ENCODE data around the gene ARHGAP30. TPM values are rescaled to one million over a fixed set of nuclear protein-coding genes. Genes with fewer than 3 reads are reported as not detected.

ARHGAP30 gene
- total RNA-seq, 1 experiment from 2014 or later, result 0.55 TPM

DNA sequence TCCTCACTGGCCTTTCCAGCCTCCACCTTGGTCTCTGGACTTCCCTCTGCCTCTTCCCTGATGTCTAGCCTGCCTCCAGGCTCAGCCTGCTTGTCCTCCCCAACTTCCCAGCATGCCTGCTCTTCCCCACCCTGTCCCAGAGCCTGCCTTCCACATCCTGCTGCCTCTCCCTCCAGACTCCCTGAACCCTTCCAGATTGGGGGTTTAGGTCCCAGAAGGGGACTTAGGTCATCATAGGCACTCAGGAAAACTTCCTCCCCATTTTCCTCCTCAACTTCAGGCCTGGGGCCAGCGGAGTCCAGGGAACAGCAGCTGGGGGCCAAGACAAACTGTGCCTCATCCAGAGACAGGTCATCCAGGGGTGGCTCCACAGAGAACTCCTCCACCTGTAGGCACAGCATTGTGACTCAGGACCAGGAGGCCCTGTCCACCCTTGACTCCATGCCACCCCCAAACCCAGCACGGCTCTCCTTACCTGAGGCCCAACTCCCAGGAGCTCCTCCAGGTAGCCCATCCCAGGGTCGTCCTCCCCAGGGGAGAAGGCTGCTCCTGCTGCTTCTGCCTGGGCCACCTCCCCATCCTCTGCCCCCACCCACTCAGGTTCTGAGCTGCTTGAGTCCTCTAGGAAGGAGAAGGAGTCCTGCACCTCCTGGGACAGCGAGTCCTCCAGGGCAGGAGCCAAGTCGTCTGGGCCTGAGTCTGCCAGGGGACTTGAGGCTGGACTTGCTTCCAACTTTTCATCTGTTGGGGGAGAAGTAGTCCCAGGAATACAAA lies 20.6 kb downstream of the ARHGAP30 start:
- Histone ChIP-seq H3K9ac (ENCODE audit: low read length) (no peak overlapping the region), H3K27me3 (ENCODE audit: low read length) (no peaks in the 10 kb centered on the region), H3K4me1 (ENCODE audit: insufficient read depth, low read length) (peaks cover 12% of the 10 kb centered on the region), H3F3A (ENCODE audit: low read length, unreplicated experiment) (no peaks in the 10 kb centered on the region), H3K36me3 (ENCODE audit: low read depth, low read length) (peaks cover 4% of the 10 kb centered on the region; the same call in 1 of the 2 replicates), H3K9me3 (ENCODE audit: low read length) (peaks cover 6% of the 10 kb centered on the region; the same call in 1 of the 2 replicates), H2AFZ (ENCODE audit: low read length) (no peak overlapping the region), H3K4me2 (ENCODE audit: low read length) (no peak overlapping the region), H3K4me3 (ENCODE audit: low read length) (no peak overlapping the region), H3K27ac (ENCODE audit: low read length) (no peak overlapping the region), H3K79me2 (ENCODE audit: low read length) (peaks cover 16% of the 10 kb centered on the region), H4K20me1 (ENCODE audit: low read length) (no peaks in the 10 kb centered on the region), H3K9me2 (replicated peaks; ENCODE audit: low read length) (no peaks in the 10 kb centered on the region)
- intact Hi-C loops (cut with micrococcal nuclease), result no loop called here
- ChIA-PET CTCF (no interaction called here), POLR2A (ENCODE audit: unreplicated experiment) (no interaction called here)
- ATAC-seq, result no peak
- BruUV-seq (replicated peaks), result no TSS peak
- TF ChIP-seq EZH2 (IDR thresholded peaks at IDR 0.05; ENCODE audit: low read length, unreplicated experiment) (no peak), EZH2phosphoT487 (IDR thresholded peaks at IDR 0.05; ENCODE audit: borderline replicate concordance, low read length) (no peak)
- TF ChIP-seq, protein P1, sequence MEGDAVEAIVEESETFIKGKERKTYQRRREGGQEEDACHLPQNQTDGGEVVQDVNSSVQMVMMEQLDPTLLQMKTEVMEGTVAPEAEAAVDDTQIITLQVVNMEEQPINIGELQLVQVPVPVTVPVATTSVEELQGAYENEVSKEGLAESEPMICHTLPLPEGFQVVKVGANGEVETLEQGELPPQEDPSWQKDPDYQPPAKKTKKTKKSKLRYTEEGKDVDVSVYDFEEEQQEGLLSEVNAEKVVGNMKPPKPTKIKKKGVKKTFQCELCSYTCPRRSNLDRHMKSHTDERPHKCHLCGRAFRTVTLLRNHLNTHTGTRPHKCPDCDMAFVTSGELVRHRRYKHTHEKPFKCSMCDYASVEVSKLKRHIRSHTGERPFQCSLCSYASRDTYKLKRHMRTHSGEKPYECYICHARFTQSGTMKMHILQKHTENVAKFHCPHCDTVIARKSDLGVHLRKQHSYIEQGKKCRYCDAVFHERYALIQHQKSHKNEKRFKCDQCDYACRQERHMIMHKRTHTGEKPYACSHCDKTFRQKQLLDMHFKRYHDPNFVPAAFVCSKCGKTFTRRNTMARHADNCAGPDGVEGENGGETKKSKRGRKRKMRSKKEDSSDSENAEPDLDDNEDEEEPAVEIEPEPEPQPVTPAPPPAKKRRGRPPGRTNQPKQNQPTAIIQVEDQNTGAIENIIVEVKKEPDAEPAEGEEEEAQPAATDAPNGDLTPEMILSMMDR (conservative IDR thresholded peaks at IDR 0.05; ENCODE audit: low read depth, low read length), result no peak
- DNase-seq, result no peak

DNA sequence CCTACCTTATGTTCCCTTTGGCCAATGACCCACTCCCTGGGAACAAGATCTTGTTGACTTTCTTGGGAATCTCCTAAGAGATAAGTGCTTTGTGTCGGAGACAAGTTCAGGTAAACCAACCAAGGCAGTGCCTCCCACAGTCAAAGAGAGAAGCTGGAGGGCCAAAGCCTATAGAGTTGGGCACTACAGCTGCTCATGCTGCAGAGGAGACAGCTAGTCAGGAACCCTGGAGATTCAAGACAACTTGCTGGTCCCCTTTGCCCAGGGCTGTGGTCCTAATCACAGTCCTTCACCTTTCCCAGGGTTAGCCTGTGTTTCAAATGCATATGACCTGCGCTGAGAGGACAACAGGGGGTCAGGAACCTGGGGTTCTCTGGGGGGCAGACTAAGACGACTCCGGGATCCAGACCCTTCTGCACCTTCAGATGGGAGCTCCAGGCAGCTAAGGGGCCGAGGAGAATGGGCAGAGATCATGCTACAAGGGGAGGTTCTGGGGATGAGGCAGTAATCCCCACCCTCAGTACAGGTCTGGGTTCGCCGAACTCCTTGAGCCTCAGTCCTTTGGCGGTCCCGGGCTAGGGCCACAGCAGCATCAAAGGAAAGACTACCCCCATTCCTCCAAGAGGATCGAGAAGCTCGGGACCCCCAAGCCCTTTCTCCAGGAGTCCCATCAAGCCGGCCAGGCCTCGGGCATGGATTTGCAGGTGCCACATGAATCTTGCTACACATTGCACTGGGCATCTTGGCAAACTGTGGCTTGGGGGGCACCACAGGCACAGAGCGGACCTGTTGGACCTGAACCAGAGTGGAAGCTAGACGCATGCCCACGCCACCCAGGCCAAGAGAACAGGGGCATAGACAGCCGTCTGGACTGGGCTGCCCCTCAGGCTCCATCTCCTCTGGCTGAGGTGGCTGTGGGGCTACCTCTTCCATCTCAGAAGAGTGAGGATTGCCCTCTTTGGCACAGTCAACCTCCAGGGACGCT lies 22.0 kb downstream of the ARHGAP30 start:
- TF ChIP-seq EZH2phosphoT487 (IDR thresholded peaks at IDR 0.05; ENCODE audit: borderline replicate concordance, low read length) (no peak), EZH2 (IDR thresholded peaks at IDR 0.05; ENCODE audit: low read length, unreplicated experiment) (no peak)
- TF ChIP-seq, protein P1 (conservative IDR thresholded peaks at IDR 0.05; ENCODE audit: low read depth, low read length), result no peak
- H3K27me3 ChIP-seq (ENCODE audit: low read length), result no peaks in the 10 kb centered on the region
- H2AFZ ChIP-seq (ENCODE audit: low read length), result no peak overlapping the region
- no peak for ATAC-seq
- no peaks in the 10 kb centered on the region for H3K9me2 ChIP-seq (replicated peaks; ENCODE audit: low read length)
- no peaks in the 10 kb centered on the region for H3F3A ChIP-seq (ENCODE audit: low read length, unreplicated experiment)
- no peak overlapping the region for H3K4me2 ChIP-seq (ENCODE audit: low read length)
- intact Hi-C loops (cut with micrococcal nuclease), result no loop called here
- H3K79me2 ChIP-seq (ENCODE audit: low read length), result peaks cover 29% of the 10 kb centered on the region
- no peak for DNase-seq
- CTCF ChIA-PET, result no interaction called here
- H4K20me1 ChIP-seq (ENCODE audit: low read length), result no peaks in the 10 kb centered on the region
- POLR2A ChIA-PET (ENCODE audit: unreplicated experiment), result no interaction called here
- no peak overlapping the region for H3K4me3 ChIP-seq (ENCODE audit: low read length)
- no peak overlapping the region for H3K27ac ChIP-seq (ENCODE audit: low read length)
- peaks cover 10% of the 10 kb centered on the region for H3K36me3 ChIP-seq (ENCODE audit: low read depth, low read length)
- no peak overlapping the region for H3K9ac ChIP-seq (ENCODE audit: low read length)
- H3K9me3 ChIP-seq (ENCODE audit: low read length), result peaks cover 6% of the 10 kb centered on the region; the same call in 1 of the 2 replicates
- peaks cover 13% of the 10 kb centered on the region for H3K4me1 ChIP-seq (ENCODE audit: insufficient read depth, low read length)
- BruUV-seq (replicated peaks), result no TSS peak

All from PC-3 (cell line).